Stimulated activated effector memory CD8-positive, alpha-beta T cell treated with anti-CD3 and anti-CD28 coated beads, Interleukin-12 subunit alpha, Interleukin-12 subunit beta, amount 100 ng/mL, for 72 hours (primary cell): ENCODE results near the gene KLF13.
A peak's percentile ranks its signal among the peaks of the same experiment; 100 is the strongest.

Source experiments
- ATAC-seq: fragments of 150-1000 bp; cut with Tn5 transposase; 2 replicates; pipeline ENCODE4 v1.10.0; 2021
- DNase-seq, 2 donors: peaks; one replicate each; pipeline ENCODE4 v3.0.0; 2021 to 2022; ENCODE audit warnings: low spot score in 2 of 2
- H3K27ac Mint-ChIP-seq: one replicate; pipeline ENCODE4 v1.8.0; 2022; ENCODE audit warnings: mild to moderate bottlenecking, mixed read lengths
- H3K36me3 Mint-ChIP-seq: one replicate; pipeline ENCODE4 v1.8.0; 2022; ENCODE audit warnings: mild to moderate bottlenecking, mixed read lengths
- H3K4me1 Mint-ChIP-seq: one replicate; pipeline ENCODE4 v1.8.0; 2022; ENCODE audit warnings: mixed read lengths
- H3K4me3 Mint-ChIP-seq: one replicate; pipeline ENCODE4 v1.8.0; 2022; ENCODE audit warnings: mild to moderate bottlenecking, mixed read lengths
- H3K9me3 Mint-ChIP-seq: one replicate; pipeline ENCODE4 v1.8.0; 2022; ENCODE audit warnings: mixed read lengths

KLF13 gene

GRCh38 chr15:31342381-31342780 is 15.7 kb downstream of the KLF13 start:
- Mint-ChIP-seq H3K27ac (peak overlapping the region; percentile 99), H3K36me3 (peaks cover 41% of the 10 kb centered on the region), H3K4me1 (peaks cover 99% of the 10 kb centered on the region)

GRCh38 chr15:31342781-31343626 is 16.4 kb downstream of the KLF13 start:
- Mint-ChIP-seq H3K4me3 (peak overlapping the region; percentile 100), H3K36me3 (peaks cover 47% of the 10 kb centered on the region), H3K27ac (peak overlapping the region; percentile 99)

More at GRCh38 chr15:31342381-31342780, 15.7 kb downstream of the KLF13 start:
- ATAC-seq: no peak
- DNase-seq: no peak
- Mint-ChIP-seq H3K4me3 (peak overlapping the region; percentile 100), H3K9me3 (no peaks in the 10 kb centered on the region)

GRCh38 chr15:31343831-31344230 is 17.2 kb downstream of the KLF13 start:
- Mint-ChIP-seq H3K9me3 (no peaks in the 10 kb centered on the region), H3K27ac (peak overlapping the region; percentile 99), H3K4me3 (peak overlapping the region; percentile 100), H3K36me3 (peaks cover 54% of the 10 kb centered on the region), H3K4me1 (peaks cover 100% of the 10 kb centered on the region)
- DNase-seq (no peak), ATAC-seq (no peak)

More at GRCh38 chr15:31342781-31343626, 16.4 kb downstream of the KLF13 start:
- DNase-seq (no peak), ATAC-seq (no peak)
- peaks cover 100% of the 10 kb centered on the region for H3K4me1 Mint-ChIP-seq
- no peaks in the 10 kb centered on the region for H3K9me3 Mint-ChIP-seq

GRCh38 chr15:31344266-31344665 is 17.6 kb downstream of the KLF13 start:
- no peaks in the 10 kb centered on the region for H3K9me3 Mint-ChIP-seq
- no peak for DNase-seq
- H3K4me1 Mint-ChIP-seq: peaks cover 100% of the 10 kb centered on the region
- peak overlapping the region; percentile 100 for H3K4me3 Mint-ChIP-seq
- peaks cover 51% of the 10 kb centered on the region for H3K36me3 Mint-ChIP-seq
- H3K27ac Mint-ChIP-seq: peak overlapping the region; percentile 99
- no peak for ATAC-seq

GRCh38 chr15:31344823-31345605 is 18.4 kb downstream of the KLF13 start:
- Mint-ChIP-seq H3K27ac (peak overlapping the region; percentile 99), H3K4me3 (peak overlapping the region; percentile 100), H3K4me1 (peaks cover 100% of the 10 kb centered on the region), H3K9me3 (no peaks in the 10 kb centered on the region), H3K36me3 (peaks cover 56% of the 10 kb centered on the region)
- ATAC-seq (peak; percentile 56), DNase-seq (peak in 1 of 2 donors; percentile 76)

- Mint-ChIP-seq H3K27ac (peak overlapping the region; percentile 99), H3K4me1 (peaks cover 100% of the 10 kb centered on the region), H3K36me3 (peaks cover 58% of the 10 kb centered on the region), H3K9me3 (no peaks in the 10 kb centered on the region), H3K4me3 (peak overlapping the region; percentile 100)
- peak; percentile 43 for ATAC-seq
- peak in 1 of 2 donors; percentile 78 for DNase-seq
These were observed 19.2 kb downstream of the KLF13 start for GRCh38 chr15:31345606-31346366.

GRCh38 chr15:31346367-31347066 is 19.9 kb downstream of the KLF13 start:
- ATAC-seq: peak; percentile 33
- Mint-ChIP-seq H3K27ac (peak overlapping the region; percentile 99), H3K9me3 (no peaks in the 10 kb centered on the region), H3K4me1 (peaks cover 100% of the 10 kb centered on the region), H3K4me3 (peak overlapping the region; percentile 100), H3K36me3 (peaks cover 65% of the 10 kb centered on the region)
- no peak for DNase-seq

DNA sequence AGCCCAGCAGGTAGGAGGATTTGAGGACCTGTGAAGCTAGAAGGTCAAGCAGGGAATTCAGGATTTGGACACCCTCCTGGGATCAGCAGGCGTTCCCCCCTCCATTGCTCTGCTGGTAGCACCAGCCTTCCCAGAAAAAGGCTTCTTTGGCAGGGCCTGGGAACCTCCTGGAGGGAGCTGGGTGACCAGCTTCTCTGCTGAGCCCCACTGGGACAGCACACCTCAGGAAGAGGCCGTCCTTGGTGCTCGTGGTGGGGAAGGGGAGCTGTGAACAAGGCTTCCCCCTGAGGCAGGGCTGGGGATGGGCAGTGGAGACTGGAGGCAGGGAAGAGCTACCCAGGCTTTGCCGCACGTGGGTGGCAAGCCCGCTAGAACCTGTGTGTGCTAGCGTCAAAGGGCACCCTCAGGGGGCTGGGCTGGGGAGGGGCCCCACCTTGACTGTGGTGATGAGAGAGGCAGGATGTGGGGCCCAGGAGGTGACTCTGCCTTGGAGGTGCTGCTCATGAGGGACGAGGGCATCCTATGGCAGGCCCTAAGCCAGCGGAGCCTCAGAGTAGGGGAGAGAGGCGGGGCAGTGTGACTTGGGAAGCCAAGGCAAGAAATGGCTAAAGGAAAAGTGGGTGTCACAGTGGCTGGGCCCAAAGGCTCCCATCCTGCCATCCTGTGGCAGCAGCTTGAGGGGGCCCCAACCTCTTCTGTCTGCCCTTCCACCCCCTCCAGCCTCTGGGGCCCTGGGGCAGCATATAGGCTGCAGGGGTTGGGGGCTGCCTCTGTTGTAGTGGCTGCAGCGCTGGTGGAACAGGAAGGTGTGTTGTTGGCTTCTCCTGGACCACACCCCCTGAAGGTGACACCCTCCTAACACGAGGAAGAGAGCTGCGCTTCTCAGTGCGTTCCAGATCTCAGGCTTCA is 20.7 kb downstream of the KLF13 start:
- peaks cover 73% of the 10 kb centered on the region for H3K36me3 Mint-ChIP-seq
- peak overlapping the region; percentile 99 for H3K27ac Mint-ChIP-seq
- no peaks in the 10 kb centered on the region for H3K9me3 Mint-ChIP-seq
- peaks cover 100% of the 10 kb centered on the region for H3K4me1 Mint-ChIP-seq
- peak overlapping the region; percentile 100 for H3K4me3 Mint-ChIP-seq
- ATAC-seq: peak; percentile 85
- DNase-seq: peak in 1 of 2 donors; percentile 83

DNA sequence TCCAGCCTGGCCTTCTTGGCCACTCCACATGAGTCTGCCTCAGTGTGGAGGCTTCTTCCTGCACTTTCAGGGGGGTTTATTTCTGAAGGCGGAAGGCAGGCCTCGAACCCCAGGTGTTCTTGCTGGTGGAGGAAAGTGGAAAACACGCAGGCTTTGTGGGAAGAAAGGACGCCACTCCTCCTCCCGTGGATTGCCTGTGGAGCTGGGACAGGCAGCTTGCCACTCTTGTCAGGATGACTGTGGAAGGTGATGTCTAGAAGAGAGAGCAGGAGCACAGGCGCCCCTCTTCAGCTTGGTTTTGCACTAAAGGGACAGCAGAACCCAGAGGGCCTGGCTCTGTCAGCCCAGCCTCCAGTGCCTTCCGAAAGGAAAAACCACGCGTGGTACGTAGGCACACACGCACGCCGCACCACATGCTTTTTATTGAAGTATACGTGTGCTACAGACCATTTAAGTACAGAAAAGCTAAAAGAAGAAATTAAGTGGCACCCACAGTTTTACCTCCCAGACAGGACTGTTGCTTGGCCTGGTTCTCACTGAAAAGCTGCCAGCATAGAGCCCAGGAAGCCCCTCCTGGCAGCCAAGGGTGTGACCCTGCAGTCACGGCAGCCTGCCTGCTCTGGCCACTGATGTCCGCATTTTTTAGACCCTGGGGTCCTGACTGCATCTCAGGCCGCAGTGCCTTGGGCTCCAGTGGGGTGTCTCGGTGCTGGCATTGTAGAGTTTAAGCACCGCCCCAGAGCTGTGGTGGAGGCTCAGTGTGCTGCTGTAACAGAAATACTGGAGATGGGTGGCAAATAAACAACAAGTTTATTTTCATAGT is 21.6 kb downstream of the KLF13 start:
- DNase-seq: no peak
- peaks cover 78% of the 10 kb centered on the region for H3K36me3 Mint-ChIP-seq
- peaks cover 100% of the 10 kb centered on the region for H3K4me1 Mint-ChIP-seq
- no peaks in the 10 kb centered on the region for H3K9me3 Mint-ChIP-seq
- no peak for ATAC-seq
- peak overlapping the region; percentile 100 for H3K4me3 Mint-ChIP-seq
- H3K27ac Mint-ChIP-seq: peak overlapping the region; percentile 99

DNA sequence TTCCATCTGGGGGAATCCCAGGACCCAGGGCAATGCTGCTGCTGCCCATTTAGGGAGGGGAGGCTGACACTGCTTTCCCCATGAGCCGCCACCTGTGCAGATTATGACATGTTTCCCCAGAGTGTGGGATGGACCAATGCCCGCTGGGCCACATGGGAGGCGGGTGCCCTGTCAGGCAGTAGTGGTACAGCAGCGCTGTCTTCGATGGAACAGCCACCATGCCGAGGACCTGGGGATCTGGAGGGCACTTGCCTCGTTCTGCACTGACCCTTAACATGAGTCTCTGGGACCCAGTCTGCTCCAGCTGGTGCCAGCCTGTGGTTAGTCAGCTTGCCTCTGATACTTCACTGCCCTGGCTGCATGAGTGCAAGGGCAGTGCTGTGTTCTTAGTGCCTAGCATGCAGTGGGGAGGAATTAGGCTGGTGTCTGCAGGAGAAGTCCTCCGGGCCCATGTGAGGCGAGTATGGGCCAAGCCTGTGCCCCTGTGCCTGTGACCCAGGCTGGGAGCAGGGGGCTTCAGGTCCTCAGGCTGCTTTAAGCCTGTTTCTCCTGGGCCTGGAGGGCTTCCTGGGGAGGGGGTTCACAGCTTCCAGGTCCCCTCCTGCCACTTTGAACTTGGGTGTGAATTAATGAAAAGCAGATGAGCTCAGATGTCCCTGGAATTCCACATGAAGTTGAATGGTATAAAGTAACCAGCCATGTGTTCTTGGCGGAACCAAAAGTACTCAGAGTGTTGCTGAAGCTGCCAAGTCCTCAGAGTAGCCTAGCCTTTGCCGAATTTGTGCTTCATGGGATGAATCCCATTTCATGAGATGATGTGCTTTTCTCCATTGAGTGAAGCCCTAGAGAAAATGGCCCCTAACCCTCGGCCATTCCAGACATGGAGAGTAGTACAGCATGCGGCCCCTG is 22.9 kb downstream of the KLF13 start:
- peaks cover 91% of the 10 kb centered on the region for H3K36me3 Mint-ChIP-seq
- H3K27ac Mint-ChIP-seq: peak overlapping the region; percentile 99
- no peaks in the 10 kb centered on the region for H3K9me3 Mint-ChIP-seq
- H3K4me1 Mint-ChIP-seq: peaks cover 100% of the 10 kb centered on the region
- no peak for ATAC-seq
- no peak for DNase-seq
- peak overlapping the region; percentile 38 for H3K4me3 Mint-ChIP-seq

- Mint-ChIP-seq H3K36me3 (peaks cover 92% of the 10 kb centered on the region), H3K9me3 (no peaks in the 10 kb centered on the region), H3K27ac (peak overlapping the region; percentile 99), H3K4me1 (peaks cover 100% of the 10 kb centered on the region), H3K4me3 (peak overlapping the region; percentile 74)
- DNase-seq: no peak
- no peak for ATAC-seq
These were observed 24.1 kb downstream of the KLF13 start for GRCh38 chr15:31350771-31351170.

DNA sequence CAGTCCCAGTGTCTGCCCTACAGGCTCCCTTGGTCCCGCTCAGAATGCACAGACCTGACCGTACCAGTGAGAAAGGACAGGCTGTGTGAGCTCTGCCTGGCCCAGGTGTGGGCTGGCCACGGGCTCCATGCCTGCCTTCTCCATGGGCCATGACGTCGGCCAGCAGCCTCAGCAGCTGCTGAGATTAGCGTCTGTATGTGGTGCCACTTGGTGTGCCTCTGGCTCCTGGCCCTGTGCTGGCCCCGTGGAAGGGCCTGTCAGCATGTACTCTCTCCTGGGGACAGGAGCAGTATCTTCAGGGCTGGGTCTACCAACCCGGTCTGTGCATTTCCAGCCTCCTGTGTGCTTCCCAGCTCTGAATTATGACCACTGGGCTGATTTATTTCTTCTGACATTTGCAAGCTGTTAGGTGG is 25.7 kb downstream of the KLF13 start:
- H3K4me1 Mint-ChIP-seq: peaks cover 100% of the 10 kb centered on the region
- H3K4me3 Mint-ChIP-seq: peak overlapping the region; percentile 74
- H3K9me3 Mint-ChIP-seq: no peaks in the 10 kb centered on the region
- DNase-seq: no peak
- ATAC-seq: peak; percentile 27
- H3K36me3 Mint-ChIP-seq: peaks cover 92% of the 10 kb centered on the region
- H3K27ac Mint-ChIP-seq: peak overlapping the region; percentile 99
